ENCODE measurements around the gene ETFA. TPM values are rescaled to one million over a fixed set of nuclear protein-coding genes. Genes with fewer than 3 reads are reported as not detected.
"Not testable (repeated sequence)": the region's sequence is repeated elsewhere in the genome, so short reads cannot be mapped to it uniquely, and the experiment has no call there.

Gene ETFA
- total and polyA plus RNA-seq, 2 donors, result 83.5 to 116 TPM

DNA sequence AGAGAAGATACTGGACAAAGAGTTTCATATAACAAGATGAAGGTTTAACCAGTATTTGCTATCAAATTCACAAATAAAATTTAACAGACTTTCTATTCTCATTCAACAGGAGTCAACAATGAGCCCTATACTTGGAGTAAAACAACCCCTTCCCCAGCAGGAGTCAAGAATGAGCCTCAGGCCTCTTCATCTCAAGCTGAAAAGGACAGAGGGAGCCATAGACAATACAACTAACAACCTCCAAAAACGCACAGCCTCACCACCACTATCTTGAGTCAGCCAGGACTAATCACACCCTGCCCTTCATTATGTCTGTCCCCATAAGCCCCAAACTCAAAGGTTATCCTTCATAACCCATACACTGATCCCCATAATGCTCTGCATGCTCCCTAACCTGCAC, 36.4 kb downstream of the ETFA start:
- no peak for DNase-seq (ENCODE audit: low read depth in 6 of 9, low spot score in 9 of 9)
- H3K27me3 ChIP-seq (ENCODE audit: control insufficient read depth in 2 of 2, insufficient read depth in 1 of 2, low read length in 1 of 2), result no peaks in the 10 kb centered on the region
- H3K36me3 ChIP-seq (ENCODE audit: control insufficient read depth in 2 of 2, insufficient read depth in 2 of 2, low read length in 1 of 2), result peaks cover 15 to 38% of the 10 kb centered on the region in 2 donors
- no peak overlapping the region for H3K27ac ChIP-seq (ENCODE audit: low read depth in 1 of 2, low read length in 1 of 2)
- no peaks in the 10 kb centered on the region for H3K9me3 ChIP-seq (ENCODE audit: control insufficient read depth in 2 of 2, insufficient read depth in 1 of 2, low read length in 1 of 2)
- no peaks in the 10 kb centered on the region for H3K4me1 ChIP-seq (ENCODE audit: control insufficient read depth in 2 of 2, insufficient read depth in 2 of 2, low read length in 2 of 2)
- no peak overlapping the region for H3K4me3 ChIP-seq (ENCODE audit: low read length in 2 of 2)
- WGBS, result 98% methylated on average over 1 of the region's 1 CpG

DNA sequence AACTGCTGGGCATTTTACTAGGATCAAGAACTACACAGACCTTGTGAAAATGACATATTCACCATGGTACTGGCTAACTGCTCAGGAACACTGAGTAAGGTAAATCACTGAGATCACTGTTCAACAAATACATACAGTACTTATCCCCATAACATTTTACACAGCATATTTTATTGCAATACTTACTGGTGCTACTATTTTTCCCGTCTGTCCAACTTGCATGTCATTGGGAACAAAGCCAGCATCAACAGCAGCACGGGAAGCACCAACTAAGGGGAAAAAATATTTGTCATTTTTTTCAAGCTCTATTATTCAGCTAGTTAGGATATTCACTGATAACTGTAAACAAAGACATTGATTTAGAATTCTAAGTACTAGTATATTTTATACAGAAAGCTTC, 37.0 kb downstream of the ETFA start:
- H3K4me3 ChIP-seq (ENCODE audit: low read length in 2 of 2), result no peak overlapping the region
- DNase-seq (ENCODE audit: low read depth in 6 of 9, low spot score in 9 of 9), result no peak
- H3K27ac ChIP-seq (ENCODE audit: low read depth in 1 of 2, low read length in 1 of 2), result no peak overlapping the region
- WGBS, result 93% methylated on average over 2 of the region's 2 CpGs
- peaks cover 17 to 32% of the 10 kb centered on the region in 2 donors for H3K36me3 ChIP-seq (ENCODE audit: control insufficient read depth in 2 of 2, insufficient read depth in 2 of 2, low read length in 1 of 2)
- no peaks in the 10 kb centered on the region for H3K9me3 ChIP-seq (ENCODE audit: control insufficient read depth in 2 of 2, insufficient read depth in 1 of 2, low read length in 1 of 2)
- H3K4me1 ChIP-seq (ENCODE audit: control insufficient read depth in 2 of 2, insufficient read depth in 2 of 2, low read length in 2 of 2), result no peaks in the 10 kb centered on the region
- no peaks in the 10 kb centered on the region for H3K27me3 ChIP-seq (ENCODE audit: control insufficient read depth in 2 of 2, insufficient read depth in 1 of 2, low read length in 1 of 2)

DNA sequence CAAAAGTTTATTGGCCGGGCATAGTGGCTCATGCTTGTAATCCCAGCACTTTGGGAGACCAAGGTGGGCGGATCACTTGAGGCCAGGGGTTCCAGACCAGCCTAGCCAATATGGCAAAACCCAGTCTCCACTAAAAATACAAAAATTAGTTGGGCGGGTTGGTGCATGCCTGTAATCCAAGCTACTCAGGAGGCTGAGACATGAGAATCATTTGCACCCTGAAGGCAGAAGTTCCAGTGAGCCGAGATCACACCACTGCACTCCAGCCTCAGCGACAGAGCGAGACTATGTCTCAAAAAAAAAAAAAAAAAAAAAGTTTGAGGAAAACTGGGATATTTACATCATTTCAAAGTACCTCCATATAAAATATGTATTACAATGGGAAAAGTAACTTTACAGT, 40.4 kb downstream of the ETFA start:
- no peak for DNase-seq (ENCODE audit: low read depth in 6 of 9, low spot score in 9 of 9)
- no peaks in the 10 kb centered on the region for H3K4me1 ChIP-seq (ENCODE audit: control insufficient read depth in 2 of 2, insufficient read depth in 2 of 2, low read length in 2 of 2)
- WGBS, result over 99% methylated on average over 6 of the region's 6 CpGs
- peaks cover 27 to 32% of the 10 kb centered on the region in 2 donors for H3K36me3 ChIP-seq (ENCODE audit: control insufficient read depth in 2 of 2, insufficient read depth in 2 of 2, low read length in 1 of 2)
- no peak overlapping the region for H3K27ac ChIP-seq (ENCODE audit: low read depth in 1 of 2, low read length in 1 of 2)
- H3K4me3 ChIP-seq (ENCODE audit: low read length in 2 of 2), result no peak overlapping the region
- no peaks in the 10 kb centered on the region for H3K27me3 ChIP-seq (ENCODE audit: control insufficient read depth in 2 of 2, insufficient read depth in 1 of 2, low read length in 1 of 2)
- peaks cover 4 to 10% of the 10 kb centered on the region in 2 donors for H3K9me3 ChIP-seq (ENCODE audit: control insufficient read depth in 2 of 2, insufficient read depth in 1 of 2, low read length in 1 of 2)

DNA sequence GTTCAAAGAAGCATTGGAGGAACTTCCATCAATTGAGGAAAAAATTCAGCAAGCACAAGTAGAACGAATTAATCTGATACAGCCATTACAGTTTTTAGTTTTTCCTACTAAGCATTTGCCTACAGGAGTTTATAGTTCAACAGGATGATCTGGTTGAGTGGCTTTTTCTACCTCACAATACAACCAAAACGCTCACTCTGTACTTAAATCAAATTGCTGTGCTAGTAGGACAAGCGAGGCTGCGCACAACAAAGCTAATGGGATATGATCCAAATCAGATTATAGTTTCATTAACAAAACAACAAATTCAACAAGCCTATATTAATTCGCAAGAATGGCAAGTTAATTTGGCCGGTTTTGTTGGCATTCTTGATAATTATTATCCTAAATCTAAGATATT, 44.2 kb downstream of the ETFA start:
- no peaks in the 10 kb centered on the region for H3K27me3 ChIP-seq (ENCODE audit: control insufficient read depth in 2 of 2, insufficient read depth in 1 of 2, low read length in 1 of 2)
- WGBS, result 98% methylated on average over 6 of the region's 6 CpGs
- H3K36me3 ChIP-seq (ENCODE audit: control insufficient read depth in 2 of 2, insufficient read depth in 2 of 2, low read length in 1 of 2), result peaks cover 30 to 38% of the 10 kb centered on the region in 2 donors
- H3K9me3 ChIP-seq (ENCODE audit: control insufficient read depth in 2 of 2, insufficient read depth in 1 of 2, low read length in 1 of 2), result peaks cover 7 to 19% of the 10 kb centered on the region in 2 donors
- H3K27ac ChIP-seq (ENCODE audit: low read depth in 1 of 2, low read length in 1 of 2), result no peak overlapping the region
- H3K4me3 ChIP-seq (ENCODE audit: low read length in 2 of 2), result no peak overlapping the region
- no peaks in the 10 kb centered on the region for H3K4me1 ChIP-seq (ENCODE audit: control insufficient read depth in 2 of 2, insufficient read depth in 2 of 2, low read length in 2 of 2)
- no peak for DNase-seq (ENCODE audit: low read depth in 6 of 9, low spot score in 9 of 9)

DNA sequence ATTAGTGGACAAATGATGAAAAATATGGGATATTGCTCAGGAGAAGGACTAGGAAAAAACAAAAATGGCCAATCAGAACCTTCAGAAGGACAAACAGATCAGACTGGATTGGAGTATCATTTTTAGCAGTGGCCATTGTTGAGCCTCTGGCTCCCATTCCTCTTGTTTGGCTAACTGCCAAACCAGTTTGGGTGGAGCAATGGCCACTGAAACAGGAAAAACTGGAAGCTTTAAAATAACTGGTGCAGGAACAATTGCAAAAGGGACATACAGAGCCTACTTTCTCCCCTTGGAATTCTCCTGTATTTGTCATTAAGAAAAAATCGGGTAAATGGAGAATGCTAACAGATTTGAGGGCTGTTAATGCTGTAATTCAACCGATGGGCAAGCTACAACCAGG, 45.5 kb downstream of the ETFA start:
- H3K9me3 ChIP-seq (ENCODE audit: control insufficient read depth in 2 of 2, insufficient read depth in 1 of 2, low read length in 1 of 2), result peaks cover 7 to 21% of the 10 kb centered on the region in 2 donors
- WGBS, result over 99% methylated on average over 2 of the region's 2 CpGs

DNA sequence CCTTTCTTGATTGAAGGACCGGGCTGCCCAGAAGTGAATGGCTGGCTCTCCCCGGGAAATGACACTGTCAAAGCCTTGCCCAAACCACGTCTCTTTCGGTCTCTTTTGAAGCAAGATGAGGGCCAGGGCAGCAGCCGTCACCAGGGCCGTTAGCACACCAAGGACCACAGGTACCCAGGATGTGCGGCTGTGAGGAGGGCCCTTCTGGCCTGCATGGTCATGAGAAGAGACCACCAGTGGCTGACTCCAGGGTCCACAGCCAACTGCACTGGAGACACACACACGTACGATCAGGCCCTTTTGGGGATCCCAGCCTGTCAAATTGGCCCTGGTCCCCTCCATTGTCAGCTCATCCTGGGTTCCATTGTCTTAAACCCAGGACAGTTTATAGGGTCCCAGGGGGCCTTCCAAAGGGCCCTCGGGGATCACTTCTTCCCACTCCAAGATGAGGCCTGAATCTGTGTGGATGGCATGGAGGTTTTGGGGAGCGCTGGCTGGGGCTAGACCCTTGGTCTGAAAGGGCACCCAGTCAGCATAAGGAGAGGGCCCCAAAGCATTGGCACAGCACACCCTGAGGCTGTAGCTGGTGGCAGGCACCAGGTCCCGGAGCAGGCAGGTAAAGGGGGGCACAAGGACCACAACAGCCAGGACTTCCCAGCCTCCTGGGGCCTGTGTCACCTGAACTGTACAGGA, 50.9 kb downstream of the ETFA start:
- Histone ChIP-seq H3K4me1 (ENCODE audit: control insufficient read depth in 2 of 2, insufficient read depth in 2 of 2, low read length in 2 of 2) (no peaks in the 10 kb centered on the region), H3K27me3 (ENCODE audit: control insufficient read depth in 2 of 2, insufficient read depth in 1 of 2, low read length in 1 of 2) (no peaks in the 10 kb centered on the region), H3K27ac (ENCODE audit: low read depth in 1 of 2, low read length in 1 of 2) (no peak overlapping the region), H3K4me3 (ENCODE audit: low read length in 2 of 2) (no peak overlapping the region), H3K9me3 (ENCODE audit: control insufficient read depth in 2 of 2, insufficient read depth in 1 of 2, low read length in 1 of 2) (peaks cover 4 to 19% of the 10 kb centered on the region in 2 donors), H3K36me3 (ENCODE audit: control insufficient read depth in 2 of 2, insufficient read depth in 2 of 2, low read length in 1 of 2) (peaks cover 35 to 40% of the 10 kb centered on the region in 2 donors)
- 98% methylated on average over 12 of the region's 12 CpGs for WGBS
- DNase-seq (ENCODE audit: low read depth in 6 of 9, low spot score in 9 of 9), result no peak

More for the DNA sequence above, 45.5 kb downstream of the ETFA start:
- not testable (repeated sequence) for H3K4me3 ChIP-seq (ENCODE audit: low read length in 2 of 2); H3K27me3 ChIP-seq (ENCODE audit: control insufficient read depth in 2 of 2, insufficient read depth in 1 of 2, low read length in 1 of 2); H3K27ac ChIP-seq (ENCODE audit: low read depth in 1 of 2, low read length in 1 of 2); H3K4me1 ChIP-seq (ENCODE audit: control insufficient read depth in 2 of 2, insufficient read depth in 2 of 2, low read length in 2 of 2); DNase-seq (ENCODE audit: low read depth in 6 of 9, low spot score in 9 of 9)
- H3K36me3 ChIP-seq (ENCODE audit: control insufficient read depth in 2 of 2, insufficient read depth in 2 of 2, low read length in 1 of 2), result peaks cover 34 to 43% of the 10 kb centered on the region in 2 donors

DNA sequence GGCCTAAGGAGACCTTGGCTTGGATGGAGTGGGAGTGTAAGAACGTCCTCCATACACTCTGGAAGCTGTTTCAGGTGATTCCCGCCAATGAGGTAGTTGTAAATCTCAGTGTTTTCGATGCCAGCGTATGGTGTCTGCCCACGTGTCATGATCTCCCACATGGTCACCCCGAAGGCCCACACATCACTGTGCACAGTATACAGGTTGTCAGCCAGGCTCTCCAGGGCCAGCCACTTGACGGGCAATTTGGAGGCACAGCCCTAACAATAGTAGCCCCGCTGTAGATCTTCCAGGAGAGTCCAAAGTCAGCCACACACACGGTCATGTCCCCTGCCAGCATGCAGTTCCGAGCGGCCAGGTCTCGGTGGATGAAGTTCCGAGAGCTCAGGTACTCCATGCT, 51.9 kb downstream of the ETFA start:
- Histone ChIP-seq H3K9me3 (ENCODE audit: control insufficient read depth in 2 of 2, insufficient read depth in 1 of 2, low read length in 1 of 2) (peaks cover 4 to 19% of the 10 kb centered on the region in 2 donors), H3K4me3 (ENCODE audit: low read length in 2 of 2) (no peak overlapping the region), H3K27ac (ENCODE audit: low read depth in 1 of 2, low read length in 1 of 2) (no peak overlapping the region), H3K27me3 (ENCODE audit: control insufficient read depth in 2 of 2, insufficient read depth in 1 of 2, low read length in 1 of 2) (no peaks in the 10 kb centered on the region), H3K4me1 (ENCODE audit: control insufficient read depth in 2 of 2, insufficient read depth in 2 of 2, low read length in 2 of 2) (no peaks in the 10 kb centered on the region), H3K36me3 (ENCODE audit: control insufficient read depth in 2 of 2, insufficient read depth in 2 of 2, low read length in 1 of 2) (peaks cover 30 to 40% of the 10 kb centered on the region in 2 donors)
- DNase-seq (ENCODE audit: low read depth in 6 of 9, low spot score in 9 of 9), result no peak
- WGBS, result 96% methylated on average over 13 of the region's 13 CpGs

DNA sequence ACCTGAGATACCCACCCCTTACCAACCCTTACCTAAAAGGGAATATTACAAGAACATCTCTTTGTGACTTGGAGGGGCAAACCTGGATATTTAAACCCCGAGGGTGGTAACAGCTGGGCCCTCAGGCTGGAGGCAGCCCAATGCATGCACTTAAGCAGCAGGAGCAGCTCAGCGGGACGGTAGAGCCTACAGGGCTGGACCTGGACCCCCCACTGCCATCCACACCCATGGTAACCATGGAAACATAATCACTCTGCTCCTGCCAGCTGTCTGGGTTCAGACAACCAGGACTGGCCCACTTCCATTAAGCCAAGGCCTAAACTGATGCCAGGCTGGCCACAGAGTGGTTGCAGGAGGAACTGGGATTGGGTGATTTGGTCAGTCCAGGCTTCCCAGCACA, 52.8 kb downstream of the ETFA start:
- Histone ChIP-seq H3K27me3 (ENCODE audit: control insufficient read depth in 2 of 2, insufficient read depth in 1 of 2, low read length in 1 of 2) (no peaks in the 10 kb centered on the region), H3K4me3 (ENCODE audit: low read length in 2 of 2) (no peak overlapping the region), H3K36me3 (ENCODE audit: control insufficient read depth in 2 of 2, insufficient read depth in 2 of 2, low read length in 1 of 2) (peaks cover 30 to 40% of the 10 kb centered on the region in 2 donors), H3K9me3 (ENCODE audit: control insufficient read depth in 2 of 2, insufficient read depth in 1 of 2, low read length in 1 of 2) (peaks cover 3 to 19% of the 10 kb centered on the region in 2 donors), H3K4me1 (ENCODE audit: control insufficient read depth in 2 of 2, insufficient read depth in 2 of 2, low read length in 2 of 2) (no peaks in the 10 kb centered on the region), H3K27ac (ENCODE audit: low read depth in 1 of 2, low read length in 1 of 2) (no peak overlapping the region)
- 84% methylated on average over 3 of the region's 3 CpGs for WGBS
- DNase-seq (ENCODE audit: low read depth in 6 of 9, low spot score in 9 of 9), result no peak

DNA sequence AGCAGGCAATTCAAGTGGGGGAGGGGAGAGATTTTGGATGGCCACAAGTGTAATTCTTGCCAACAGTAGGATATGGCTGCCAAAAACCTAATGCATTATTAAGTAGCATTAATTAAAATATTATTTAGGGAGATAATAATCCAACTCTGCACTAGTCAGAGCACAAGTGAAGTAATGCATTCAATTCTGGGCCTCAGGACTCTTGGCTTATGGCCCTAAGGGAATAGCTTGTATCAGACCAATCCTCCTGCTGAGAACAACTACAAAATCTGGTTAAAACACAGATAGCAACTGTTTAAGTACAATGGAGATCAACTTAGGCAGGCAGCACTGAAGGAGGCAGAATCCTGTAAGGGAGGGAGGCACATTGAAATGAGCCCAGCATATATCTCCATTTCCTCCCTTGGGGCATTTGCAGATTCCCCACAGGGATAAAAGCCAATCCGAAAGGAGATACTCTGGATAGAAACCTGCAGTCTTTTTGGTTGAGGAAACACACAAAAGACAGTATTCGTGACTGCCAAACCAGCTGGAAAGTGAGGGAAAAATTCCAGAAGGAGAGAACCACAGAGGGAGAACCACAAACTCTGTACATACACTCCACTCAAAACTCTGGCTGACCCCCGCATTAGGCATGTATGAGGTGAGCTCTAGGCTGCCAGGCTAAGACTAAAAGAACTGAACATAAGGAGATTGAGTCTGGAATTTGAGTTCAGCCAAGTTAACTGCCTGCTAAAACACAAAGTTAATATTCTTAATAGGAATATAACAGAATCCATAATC, 57.4 kb downstream of the ETFA start:
- peaks cover 2 to 9% of the 10 kb centered on the region in 2 donors for H3K36me3 ChIP-seq (ENCODE audit: control insufficient read depth in 2 of 2, insufficient read depth in 2 of 2, low read length in 1 of 2)
- H3K27me3 ChIP-seq (ENCODE audit: control insufficient read depth in 2 of 2, insufficient read depth in 1 of 2, low read length in 1 of 2), result no peaks in the 10 kb centered on the region
- H3K4me3 ChIP-seq (ENCODE audit: low read length in 2 of 2), result no peak overlapping the region
- peaks cover 0 to 3% of the 10 kb centered on the region in 2 donors for H3K9me3 ChIP-seq (ENCODE audit: control insufficient read depth in 2 of 2, insufficient read depth in 1 of 2, low read length in 1 of 2)
- 95% methylated on average over 3 of the region's 3 CpGs for WGBS
- no peaks in the 10 kb centered on the region for H3K4me1 ChIP-seq (ENCODE audit: control insufficient read depth in 2 of 2, insufficient read depth in 2 of 2, low read length in 2 of 2)
- no peak for DNase-seq (ENCODE audit: low read depth in 6 of 9, low spot score in 9 of 9)
- H3K27ac ChIP-seq (ENCODE audit: low read depth in 1 of 2, low read length in 1 of 2), result no peak overlapping the region
